ENCODE data around the gene ANKIB1.

Gene ANKIB1

DNA sequence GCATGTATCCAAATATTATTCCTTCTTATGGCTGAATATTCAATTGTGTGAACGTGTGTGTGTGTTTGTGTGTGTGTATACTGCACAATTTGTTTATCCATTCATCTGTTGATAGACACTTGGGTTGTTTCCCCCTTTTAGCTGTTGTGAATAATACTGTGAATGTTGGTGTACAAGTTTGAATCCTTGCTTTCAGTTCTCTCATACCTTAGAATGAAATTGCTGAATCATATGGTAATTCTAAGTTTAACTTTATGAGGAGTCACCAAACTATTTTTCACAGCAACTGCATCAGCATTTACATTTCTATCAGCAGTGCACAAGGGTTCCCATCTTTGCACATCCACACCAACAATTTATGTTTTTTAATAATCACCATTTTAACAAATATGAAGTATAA is 114.6 kb downstream of the ANKIB1 start:
- no peak overlapping the region for H3K4me3 ChIP-seq (ENCODE audit: low read length)

DNA sequence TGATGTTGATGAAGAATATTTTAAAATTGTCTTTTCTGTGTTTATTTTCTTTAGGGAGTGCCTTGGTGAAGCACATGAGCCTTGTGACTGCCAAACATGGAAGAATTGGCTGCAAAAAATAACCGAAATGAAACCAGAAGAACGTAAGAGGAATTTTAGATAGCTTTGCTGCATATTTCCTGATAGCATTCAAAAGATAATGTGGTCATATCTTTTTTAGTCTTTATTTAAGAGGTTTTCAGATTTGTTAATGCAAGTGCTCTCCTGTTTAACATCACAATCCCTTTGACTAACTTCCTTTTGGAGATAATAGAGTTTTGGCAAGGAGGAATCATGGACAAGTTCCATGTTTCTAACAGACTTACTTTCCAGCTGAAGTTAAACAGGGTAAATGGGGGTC is 116.4 kb downstream of the ANKIB1 start:
- Histone ChIP-seq H3K9me3 (ENCODE audit: control insufficient read depth, low read length) (no peaks in the 10 kb centered on the region), H3K27me3 (replicated peaks; ENCODE audit: control insufficient read depth, insufficient read depth, low read length) (no peaks in the 10 kb centered on the region), H3K4me3 (ENCODE audit: low read length) (no peak overlapping the region), H3K9ac (ENCODE audit: low read length) (no peak overlapping the region), H3K36me3 (ENCODE audit: control insufficient read depth, insufficient read depth, low read length, severe bottlenecking) (peaks cover 22% of the 10 kb centered on the region), H3K4me1 (ENCODE audit: control insufficient read depth, insufficient read depth, low read length) (no peaks in the 10 kb centered on the region)
- DNase-seq (ENCODE audit: low read depth) = no peak

More for the DNA sequence above, 114.6 kb downstream of the ANKIB1 start:
- H3K4me1 ChIP-seq (ENCODE audit: control insufficient read depth, insufficient read depth, low read length) = no peaks in the 10 kb centered on the region
- H3K36me3 ChIP-seq (ENCODE audit: control insufficient read depth, insufficient read depth, low read length, severe bottlenecking) = peaks cover 22% of the 10 kb centered on the region
- H3K9me3 ChIP-seq (ENCODE audit: control insufficient read depth, low read length) = no peaks in the 10 kb centered on the region
- DNase-seq (ENCODE audit: low read depth) = peak; percentile 27
- no peak overlapping the region for H3K9ac ChIP-seq (ENCODE audit: low read length)
- no peaks in the 10 kb centered on the region for H3K27me3 ChIP-seq (replicated peaks; ENCODE audit: control insufficient read depth, insufficient read depth, low read length)

DNA sequence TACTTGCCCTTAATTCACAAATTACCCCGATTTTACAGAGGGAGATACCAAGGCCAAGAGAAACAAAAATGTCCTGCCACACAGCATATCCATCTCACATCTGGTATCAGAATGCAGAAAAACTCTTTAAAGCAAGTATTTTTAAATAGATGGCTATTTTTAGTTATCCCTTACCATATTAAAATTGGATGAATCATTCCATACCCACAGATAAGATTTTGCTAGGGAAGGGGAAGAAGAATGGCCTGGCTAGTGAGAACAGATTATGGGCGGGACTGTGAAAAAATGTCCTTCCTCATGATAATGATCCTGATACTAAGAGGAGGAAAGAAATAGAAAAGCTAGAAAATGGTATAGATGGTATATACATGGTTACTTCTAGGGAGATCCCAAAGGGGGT is 121.0 kb downstream of the ANKIB1 start:
- DNase-seq (ENCODE audit: low read depth) = peak; percentile 10
- no peaks in the 10 kb centered on the region for H3K27me3 ChIP-seq (replicated peaks; ENCODE audit: control insufficient read depth, insufficient read depth, low read length)
- H3K4me1 ChIP-seq (ENCODE audit: control insufficient read depth, insufficient read depth, low read length) = peaks cover 4% of the 10 kb centered on the region
- H3K9me3 ChIP-seq (ENCODE audit: control insufficient read depth, low read length) = no peaks in the 10 kb centered on the region
- peaks cover 21% of the 10 kb centered on the region for H3K36me3 ChIP-seq (ENCODE audit: control insufficient read depth, insufficient read depth, low read length, severe bottlenecking)
- H3K9ac ChIP-seq (ENCODE audit: low read length) = no peak overlapping the region
- H3K4me3 ChIP-seq (ENCODE audit: low read length) = no peak overlapping the region

DNA sequence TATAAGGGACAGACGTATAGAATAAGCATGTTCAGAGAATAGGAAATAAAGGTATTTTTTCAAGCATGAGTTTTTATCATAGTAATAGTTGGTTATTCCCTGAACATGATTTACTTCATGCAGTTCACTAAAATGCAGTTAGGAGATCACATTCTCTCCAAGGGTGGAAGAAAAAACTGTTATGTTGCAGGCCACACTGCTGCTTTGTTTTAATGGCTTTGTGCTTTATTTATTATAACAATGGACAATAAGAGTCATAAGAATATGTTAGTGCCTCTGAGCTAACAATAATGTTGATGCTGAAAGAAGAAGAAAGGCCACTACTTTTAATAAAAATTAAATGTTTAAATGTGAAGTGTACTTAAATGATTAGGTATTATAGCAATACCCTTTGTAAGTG is 123.0 kb downstream of the ANKIB1 start:
- Histone ChIP-seq H3K9ac (ENCODE audit: low read length) (no peak overlapping the region), H3K4me1 (ENCODE audit: control insufficient read depth, insufficient read depth, low read length) (peaks cover 4% of the 10 kb centered on the region), H3K9me3 (ENCODE audit: control insufficient read depth, low read length) (no peaks in the 10 kb centered on the region), H3K4me3 (ENCODE audit: low read length) (no peak overlapping the region), H3K36me3 (ENCODE audit: control insufficient read depth, insufficient read depth, low read length, severe bottlenecking) (peaks cover 13% of the 10 kb centered on the region), H3K27me3 (replicated peaks; ENCODE audit: control insufficient read depth, insufficient read depth, low read length) (no peaks in the 10 kb centered on the region)
- no peak for DNase-seq (ENCODE audit: low read depth)

DNA sequence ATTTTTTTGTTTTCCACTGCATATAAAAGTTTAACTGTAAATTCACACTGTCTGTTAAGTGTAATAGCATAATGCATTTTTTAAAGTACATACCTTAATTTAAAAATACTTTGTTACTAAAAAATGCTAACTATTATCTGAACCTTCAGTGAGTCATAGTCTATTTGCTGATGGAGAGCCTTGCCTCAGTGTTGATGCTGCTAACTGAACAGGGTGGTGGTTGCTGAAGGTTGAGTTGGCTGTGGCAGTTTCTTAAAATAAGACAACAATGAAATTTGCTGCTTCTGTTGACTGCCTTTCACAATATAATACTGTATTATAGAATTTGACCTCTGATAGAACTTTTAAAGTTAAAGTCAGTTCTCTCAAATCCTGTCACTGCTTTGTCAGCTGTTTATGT is 129.2 kb downstream of the ANKIB1 start:
- peak; percentile 10 for DNase-seq (ENCODE audit: low read depth)
- Histone ChIP-seq H3K27me3 (replicated peaks; ENCODE audit: control insufficient read depth, insufficient read depth, low read length) (no peaks in the 10 kb centered on the region), H3K9me3 (ENCODE audit: control insufficient read depth, low read length) (no peaks in the 10 kb centered on the region), H3K4me3 (ENCODE audit: low read length) (no peak overlapping the region), H3K4me1 (ENCODE audit: control insufficient read depth, insufficient read depth, low read length) (no peaks in the 10 kb centered on the region), H3K9ac (ENCODE audit: low read length) (no peak overlapping the region), H3K36me3 (ENCODE audit: control insufficient read depth, insufficient read depth, low read length, severe bottlenecking) (peaks cover 19% of the 10 kb centered on the region)

DNA sequence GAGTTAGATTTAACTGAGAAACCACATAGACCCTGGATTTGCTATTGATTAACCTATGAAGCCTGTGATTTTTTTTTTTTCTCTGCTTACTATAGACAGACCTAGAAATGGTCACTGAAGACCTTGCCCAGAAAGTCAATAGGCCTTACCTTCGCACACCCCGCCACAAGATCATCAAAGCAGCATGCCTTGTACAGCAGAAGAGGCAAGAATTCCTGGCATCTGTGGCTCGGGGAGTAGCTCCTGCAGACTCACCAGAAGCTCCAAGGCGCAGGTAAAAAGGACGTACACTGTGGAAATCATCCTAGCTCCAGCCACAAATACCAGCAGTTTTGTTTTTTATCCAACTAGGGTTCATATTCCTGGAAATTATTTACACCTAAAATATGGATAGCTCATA is 145.3 kb downstream of the ANKIB1 start:
- no peak for DNase-seq (ENCODE audit: low read depth)
- Histone ChIP-seq H3K9me3 (ENCODE audit: control insufficient read depth, low read length) (no peaks in the 10 kb centered on the region), H3K4me1 (ENCODE audit: control insufficient read depth, insufficient read depth, low read length) (no peaks in the 10 kb centered on the region), H3K27me3 (replicated peaks; ENCODE audit: control insufficient read depth, insufficient read depth, low read length) (no peaks in the 10 kb centered on the region), H3K4me3 (ENCODE audit: low read length) (no peak overlapping the region), H3K36me3 (ENCODE audit: control insufficient read depth, insufficient read depth, low read length, severe bottlenecking) (peaks cover 46% of the 10 kb centered on the region), H3K9ac (ENCODE audit: low read length) (no peak overlapping the region)

GRCh38 chr7:92397542-92397941 is 151.8 kb downstream of the ANKIB1 start:
- Histone ChIP-seq H3K4me1 (ENCODE audit: control insufficient read depth, insufficient read depth, low read length) (peaks cover 11% of the 10 kb centered on the region), H3K9me3 (ENCODE audit: control insufficient read depth, low read length) (no peaks in the 10 kb centered on the region), H3K27me3 (replicated peaks; ENCODE audit: control insufficient read depth, insufficient read depth, low read length) (no peaks in the 10 kb centered on the region), H3K4me3 (ENCODE audit: low read length) (no peak overlapping the region), H3K9ac (ENCODE audit: low read length) (no peak overlapping the region), H3K36me3 (ENCODE audit: control insufficient read depth, insufficient read depth, low read length, severe bottlenecking) (peaks cover 42% of the 10 kb centered on the region)
- DNase-seq (ENCODE audit: low read depth) = no peak

DNA sequence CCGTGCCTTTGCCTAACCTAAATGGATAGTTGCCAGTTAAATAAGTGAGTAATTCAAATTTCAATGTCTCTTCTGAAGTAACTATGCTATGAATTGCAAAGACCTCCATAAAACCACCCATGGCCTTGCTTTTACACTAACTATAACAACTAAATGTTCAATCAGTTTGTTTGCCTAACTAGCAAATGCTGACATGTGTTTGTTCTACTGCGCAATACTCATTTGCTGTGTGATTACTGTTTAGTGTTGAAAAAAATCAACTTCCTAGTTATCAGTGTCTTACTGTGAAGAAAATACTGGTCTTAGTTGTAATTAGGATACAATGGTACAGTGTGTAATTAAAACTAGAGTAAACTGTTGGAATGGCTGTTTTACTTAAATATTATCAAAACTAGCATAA is 154.2 kb downstream of the ANKIB1 start:
- H3K4me1 ChIP-seq (ENCODE audit: control insufficient read depth, insufficient read depth, low read length) = peaks cover 27% of the 10 kb centered on the region
- H3K36me3 ChIP-seq (ENCODE audit: control insufficient read depth, insufficient read depth, low read length, severe bottlenecking) = peaks cover 38% of the 10 kb centered on the region
- H3K9me3 ChIP-seq (ENCODE audit: control insufficient read depth, low read length) = no peaks in the 10 kb centered on the region
- no peaks in the 10 kb centered on the region for H3K27me3 ChIP-seq (replicated peaks; ENCODE audit: control insufficient read depth, insufficient read depth, low read length)
- no peak overlapping the region for H3K9ac ChIP-seq (ENCODE audit: low read length)
- H3K4me3 ChIP-seq (ENCODE audit: low read length) = no peak overlapping the region
- no peak for DNase-seq (ENCODE audit: low read depth)

DNA sequence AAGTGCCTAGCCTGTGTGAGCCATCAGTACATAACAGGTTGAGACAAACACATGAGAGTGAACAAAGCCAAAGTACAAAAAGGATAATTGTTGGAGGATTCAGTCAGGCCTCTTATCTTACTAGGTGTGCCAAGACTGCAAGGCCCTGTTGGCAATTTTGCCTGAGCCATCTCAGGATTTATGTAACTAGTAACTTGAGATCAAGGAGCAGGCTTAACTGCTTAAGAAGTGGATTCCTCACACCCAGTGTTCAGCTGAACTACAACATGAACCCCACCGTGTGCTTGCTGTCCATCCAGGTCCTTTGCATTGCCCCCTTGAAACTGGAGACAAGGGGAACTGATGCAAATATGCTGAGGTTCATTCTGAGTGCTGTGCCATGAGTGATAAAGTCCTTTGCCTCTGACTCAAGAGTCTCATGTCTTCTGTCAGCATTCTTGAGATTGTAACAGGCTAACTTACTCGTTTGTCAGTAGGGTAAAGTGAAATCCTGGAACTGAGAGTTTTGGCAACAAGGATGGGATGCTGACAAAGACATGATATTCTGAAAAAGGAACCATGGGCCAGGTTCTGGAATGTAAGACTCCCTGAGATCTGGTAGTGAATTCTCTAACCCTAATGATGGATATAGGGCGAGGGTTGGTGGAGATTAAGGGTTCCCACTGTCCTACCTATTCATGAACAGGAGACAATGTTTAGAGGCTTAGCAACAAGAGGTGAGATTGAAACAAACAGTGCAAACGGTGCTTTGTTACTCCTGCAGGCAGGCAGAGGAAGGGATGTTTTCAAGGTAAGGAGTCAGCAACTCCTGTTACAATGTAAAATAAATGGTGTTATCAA is 157.4 kb downstream of the ANKIB1 start:
- H3K36me3 ChIP-seq (ENCODE audit: control insufficient read depth, insufficient read depth, low read length, severe bottlenecking) = peaks cover 17% of the 10 kb centered on the region
- H3K9me3 ChIP-seq (ENCODE audit: control insufficient read depth, low read length) = no peaks in the 10 kb centered on the region
- H3K4me3 ChIP-seq (ENCODE audit: low read length) = peak overlapping the region; percentile 1
- H3K4me1 ChIP-seq (ENCODE audit: control insufficient read depth, insufficient read depth, low read length) = peaks cover 27% of the 10 kb centered on the region
- peak; percentile 40 for DNase-seq (ENCODE audit: low read depth)
- no peaks in the 10 kb centered on the region for H3K27me3 ChIP-seq (replicated peaks; ENCODE audit: control insufficient read depth, insufficient read depth, low read length)
- H3K9ac ChIP-seq (ENCODE audit: low read length) = peak overlapping the region; percentile 3

- Histone ChIP-seq H3K9me3 (ENCODE audit: control insufficient read depth, low read length) (no peaks in the 10 kb centered on the region), H3K4me3 (ENCODE audit: low read length) (no peak overlapping the region), H3K27me3 (replicated peaks; ENCODE audit: control insufficient read depth, insufficient read depth, low read length) (no peaks in the 10 kb centered on the region), H3K9ac (ENCODE audit: low read length) (no peak overlapping the region), H3K4me1 (ENCODE audit: control insufficient read depth, insufficient read depth, low read length) (peaks cover 27% of the 10 kb centered on the region), H3K36me3 (ENCODE audit: control insufficient read depth, insufficient read depth, low read length, severe bottlenecking) (peaks cover 11% of the 10 kb centered on the region)
- no peak for DNase-seq (ENCODE audit: low read depth)
Observed at GRCh38 chr7:92403760-92404074, 157.9 kb downstream of the ANKIB1 start.

DNA sequence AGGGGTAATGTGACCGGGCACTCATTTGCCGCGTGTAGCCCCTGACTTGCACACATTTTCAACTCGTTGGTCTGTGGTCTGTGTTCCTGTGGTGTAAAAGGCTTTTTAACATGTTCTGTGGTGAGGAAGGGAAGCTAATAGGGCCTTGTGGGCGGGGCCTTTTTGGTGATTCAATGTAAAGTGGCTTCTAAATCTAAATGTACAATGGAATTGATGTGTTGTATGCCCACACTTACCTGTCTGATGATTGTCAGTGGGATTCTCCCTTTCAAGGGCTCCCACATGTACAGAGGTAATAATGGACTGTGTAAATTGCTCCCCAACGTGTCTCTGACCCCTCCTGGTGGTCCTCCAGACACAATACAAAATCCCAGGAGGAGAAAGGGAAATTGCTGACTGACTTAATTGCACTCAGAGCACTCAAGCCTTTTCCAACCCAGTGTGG is 158.4 kb downstream of the ANKIB1 start:
- H3K9me3 ChIP-seq (ENCODE audit: control insufficient read depth, low read length) = no peaks in the 10 kb centered on the region
- no peak overlapping the region for H3K9ac ChIP-seq (ENCODE audit: low read length)
- peaks cover 6% of the 10 kb centered on the region for H3K36me3 ChIP-seq (ENCODE audit: control insufficient read depth, insufficient read depth, low read length, severe bottlenecking)
- peaks cover 27% of the 10 kb centered on the region for H3K4me1 ChIP-seq (ENCODE audit: control insufficient read depth, insufficient read depth, low read length)
- no peak for DNase-seq (ENCODE audit: low read depth)
- H3K4me3 ChIP-seq (ENCODE audit: low read length) = no peak overlapping the region
- no peaks in the 10 kb centered on the region for H3K27me3 ChIP-seq (replicated peaks; ENCODE audit: control insufficient read depth, insufficient read depth, low read length)

GRCh38 chr7:92409357-92409756 is 163.6 kb downstream of the ANKIB1 start:
- DNase-seq (ENCODE audit: low read depth) = no peak
- Histone ChIP-seq H3K36me3 (ENCODE audit: control insufficient read depth, insufficient read depth, low read length, severe bottlenecking) (no peaks in the 10 kb centered on the region), H3K9ac (ENCODE audit: low read length) (no peak overlapping the region), H3K9me3 (ENCODE audit: control insufficient read depth, low read length) (no peaks in the 10 kb centered on the region), H3K4me1 (ENCODE audit: control insufficient read depth, insufficient read depth, low read length) (no peaks in the 10 kb centered on the region), H3K27me3 (replicated peaks; ENCODE audit: control insufficient read depth, insufficient read depth, low read length) (no peaks in the 10 kb centered on the region), H3K4me3 (ENCODE audit: low read length) (no peak overlapping the region)
